BE2C (cell line): ENCODE results near the gene PRDM12.
"Not testable (repeated sequence)": the region's sequence is repeated elsewhere in the genome, so short reads cannot be mapped to it uniquely, and the experiment has no call there.

ENCODE experiments used
- DNase-seq: peaks from one replicate; pipeline ENCODE4 v3.0.0-alpha.2; 2020
- H3K27me3 ChIP-seq: fragments of 250-450 bp; sonication (Bioruptor Pico); 2 replicates; pipeline ENCODE4 v1.5.1; 2020; ENCODE audit warnings: mild to moderate bottlenecking
- H3K36me3 ChIP-seq: fragments of 250-450 bp; sonication (Bioruptor Pico); 2 replicates; pipeline ENCODE4 v1.5.1; 2020; ENCODE audit warnings: mild to moderate bottlenecking
- H3K4me1 ChIP-seq: fragments of 250-450 bp; sonication (Bioruptor Pico); 2 replicates; pipeline ENCODE4 v1.5.1; 2020
- H3K4me3 ChIP-seq: 2 replicates; pipeline ENCODE4 v1.5.1; 2011; ENCODE audit warnings: low read depth, low read length
- H3K9me3 ChIP-seq: fragments of 250-450 bp; sonication (Bioruptor Pico); 2 replicates; pipeline ENCODE4 v1.5.1; 2020
- CTCF ChIP-seq: IDR thresholded peaks from 2 replicates; pipeline ENCODE4 v1.5.1; 2012; ENCODE audit warnings: mild to moderate bottlenecking, low read depth, low read length

PRDM12 gene

GRCh38 chr9:130681769-130682420, 17.5 kb downstream of the PRDM12 start:
- no peaks in the 10 kb centered on the region for H3K36me3 ChIP-seq
- H3K27me3 ChIP-seq = no peaks in the 10 kb centered on the region; the same call in 1 of the 2 replicates
- peak; percentile 54 for DNase-seq
- no peaks in the 10 kb centered on the region for H3K9me3 ChIP-seq
- H3K4me3 ChIP-seq = peak overlapping the region; percentile 70
- TF ChIP-seq CTCF = no peak
- H3K4me1 ChIP-seq = peaks cover 3% of the 10 kb centered on the region

- H3K4me3 ChIP-seq = peak overlapping the region; percentile 70
- peak; percentile 86 for TF ChIP-seq CTCF
- peak; percentile 86 for DNase-seq
- H3K36me3 ChIP-seq = no peaks in the 10 kb centered on the region
- peaks cover 3% of the 10 kb centered on the region for H3K4me1 ChIP-seq
- no peaks in the 10 kb centered on the region for H3K9me3 ChIP-seq
- no peaks in the 10 kb centered on the region; the same call in 1 of the 2 replicates for H3K27me3 ChIP-seq
Measured at GRCh38 chr9:130682421-130683121, 18.2 kb downstream of the PRDM12 start.

GRCh38 chr9:130685104-130685503, 20.7 kb downstream of the PRDM12 start:
- no peak for TF ChIP-seq CTCF
- H3K4me1 ChIP-seq = peaks cover 3% of the 10 kb centered on the region
- no peaks in the 10 kb centered on the region for H3K36me3 ChIP-seq
- H3K27me3 ChIP-seq = no peaks in the 10 kb centered on the region; the same call in 1 of the 2 replicates
- H3K9me3 ChIP-seq = no peaks in the 10 kb centered on the region
- no peak for DNase-seq
- H3K4me3 ChIP-seq = no peak overlapping the region

- not testable (repeated sequence) for H3K9me3 ChIP-seq, H3K36me3 ChIP-seq, H3K4me3 ChIP-seq, DNase-seq, H3K4me1 ChIP-seq, H3K27me3 ChIP-seq
Measured at GRCh38 chr9:130685945-130686344, 21.6 kb downstream of the PRDM12 start.

- no peak for DNase-seq
- Histone ChIP-seq H3K4me1 (no peaks in the 10 kb centered on the region; the same call in 1 of the 2 replicates), H3K27me3 (no peaks in the 10 kb centered on the region; the same call in 1 of the 2 replicates), H3K4me3 (no peak overlapping the region), H3K36me3 (no peaks in the 10 kb centered on the region), H3K9me3 (no peaks in the 10 kb centered on the region)
- no peak for TF ChIP-seq CTCF
Measured at GRCh38 chr9:130687615-130688014, 23.2 kb downstream of the PRDM12 start.

GRCh38 chr9:130688072-130688471, 23.7 kb downstream of the PRDM12 start:
- H3K4me1 ChIP-seq = no peaks in the 10 kb centered on the region; the same call in 1 of the 2 replicates
- DNase-seq = no peak
- H3K4me3 ChIP-seq = no peak overlapping the region
- TF ChIP-seq CTCF = no peak
- H3K27me3 ChIP-seq = no peaks in the 10 kb centered on the region; the same call in 1 of the 2 replicates
- no peaks in the 10 kb centered on the region for H3K36me3 ChIP-seq
- no peaks in the 10 kb centered on the region for H3K9me3 ChIP-seq
